K562 (cell line): ENCODE measurements around the gene ACLY.

Experiments
- CREBBP ChIP-seq: IDR thresholded peaks from one replicate; pipeline ENCODE4 v1.6.1; 2012; ENCODE audit warnings: low read depth, mild to moderate bottlenecking, control low read depth, inconsistent platforms, low read length
- THAP7 ChIP-seq: fragments of 250-450 bp; sonication (Bioruptor Pico); IDR thresholded peaks from 2 replicates; pipeline ENCODE4 v1.5.0; 2021
- ZBTB33 ChIP-seq: sonication (generic); formaldehyde crosslinking; IDR thresholded peaks from 2 replicates; pipeline ENCODE4 v1.8.1; 2023; ENCODE audit warnings: mild to moderate bottlenecking, missing genetic modification reagents

GRCh38 chr17:41912925-41913324 lies 5.8 kb downstream of the ACLY start:
- TF ChIP-seq CREBBP (no peak), THAP7 (CRISPR knock-in tag) (no peak), ZBTB33 (no peak)
